ENCODE measurements around the gene TRAIP.
"Not testable (repeated sequence)": the region's sequence is repeated elsewhere in the genome, so short reads cannot be mapped to it uniquely, and the experiment has no call there.

TRAIP gene

DNA sequence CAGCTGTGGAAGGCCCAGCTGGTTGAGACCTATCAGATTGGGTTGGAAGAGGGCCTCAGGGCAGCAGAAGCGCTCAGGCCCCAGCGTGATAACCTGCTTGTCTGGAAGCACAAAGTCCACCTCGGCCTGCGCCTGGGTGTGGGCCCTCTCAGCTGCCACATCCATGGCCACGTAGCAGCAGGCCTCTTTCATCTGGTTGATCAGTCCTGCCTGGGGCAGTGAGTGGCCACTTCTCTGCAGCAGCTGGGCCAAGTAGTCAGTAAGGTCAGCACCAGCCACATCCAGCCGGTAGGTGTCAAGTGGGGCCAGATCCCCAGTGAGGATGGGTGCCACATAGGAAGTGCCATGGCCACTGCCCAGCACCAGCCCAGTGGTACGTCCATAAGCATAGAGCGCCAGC lies 17.3 kb upstream of the TRAIP start:
- DNase-seq = no peak

DNA sequence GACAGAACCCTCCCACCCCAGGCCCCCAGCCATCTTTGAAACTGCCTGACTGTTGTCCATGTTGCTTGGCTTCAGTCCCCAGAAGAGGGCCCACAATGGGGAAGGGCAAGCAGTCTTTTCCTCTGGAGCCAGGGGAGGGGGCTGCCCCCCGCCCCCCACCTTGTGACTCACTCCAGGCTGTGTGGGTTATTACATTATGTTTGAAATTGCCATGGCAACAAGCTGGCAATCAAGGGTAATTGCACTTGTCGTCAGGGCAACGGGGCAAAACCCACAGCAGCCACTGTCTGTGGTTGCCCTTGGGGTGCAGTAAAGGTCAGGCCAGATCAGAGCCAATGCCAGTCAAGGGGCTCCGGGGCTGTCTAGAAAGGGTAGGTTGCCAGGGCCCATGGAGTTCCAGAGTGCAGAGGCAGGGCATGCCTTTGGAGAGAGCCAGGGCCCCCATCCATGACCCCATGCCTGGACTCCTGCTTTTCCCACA lies 16.5 kb upstream of the TRAIP start:
- DNase-seq = no peak

DNA sequence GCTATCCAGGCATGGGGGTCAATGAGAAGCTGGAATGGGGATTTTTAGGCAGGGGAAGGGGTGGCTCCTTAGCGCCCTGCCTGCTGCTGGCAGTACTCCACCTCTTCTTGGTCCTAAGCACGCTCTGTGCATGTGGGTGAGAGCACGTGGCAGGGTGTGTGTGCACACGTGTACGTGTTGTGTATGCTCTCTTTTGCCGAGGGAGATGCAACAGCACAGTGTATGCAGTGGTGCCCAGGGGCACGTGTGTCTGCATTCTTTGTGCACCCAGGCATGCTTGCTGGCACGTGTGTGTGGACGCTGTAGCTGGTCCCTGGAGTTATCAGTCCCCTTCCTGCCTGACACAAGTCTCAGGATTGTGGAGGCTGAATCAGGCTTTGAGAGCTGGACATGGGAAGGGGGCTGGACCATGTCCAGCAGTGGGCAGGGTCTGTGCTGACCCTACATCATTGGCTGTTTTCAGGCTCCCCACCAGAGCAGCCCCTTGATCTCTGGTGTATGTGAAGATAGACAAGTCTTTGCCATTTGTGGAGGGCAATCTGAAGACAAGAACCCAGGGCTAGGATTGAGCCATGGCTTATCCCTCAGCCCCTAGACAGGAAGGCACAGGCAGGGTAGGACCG lies 15.3 kb upstream of the TRAIP start:
- DNase-seq = no peak

DNA sequence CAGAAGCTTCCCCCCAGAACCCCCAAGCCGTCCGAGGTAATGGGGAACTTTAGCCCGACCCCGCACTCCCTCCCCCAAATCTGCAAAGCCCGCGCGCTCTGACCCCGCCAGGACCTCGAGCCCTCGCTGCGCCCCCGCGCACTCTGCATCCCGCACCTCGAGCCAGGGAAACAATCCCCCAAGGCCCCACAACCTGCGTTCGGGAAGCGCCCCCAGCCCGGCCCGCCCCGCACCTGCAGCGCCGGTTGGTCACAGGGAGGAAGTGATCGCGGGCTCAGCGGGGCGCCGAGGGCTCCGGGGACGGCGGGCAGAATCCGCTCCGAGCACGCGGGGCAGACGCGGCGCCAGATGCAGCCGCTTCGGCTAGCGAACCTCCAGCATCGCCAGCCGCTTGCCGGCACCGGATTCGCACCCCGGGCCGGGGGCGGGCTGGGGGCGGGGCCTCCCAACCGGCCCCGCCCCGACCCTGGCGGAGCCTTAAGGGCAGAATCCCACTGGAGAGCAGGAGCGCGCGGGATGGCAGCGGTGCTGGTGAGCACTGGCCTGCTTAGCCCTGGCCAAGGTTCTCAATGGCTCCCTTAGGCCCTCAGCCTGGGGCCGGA lies 13.3 kb upstream of the TRAIP start, which contains the start of gene CAMKV:
TSS of gene CAMKV (minus strand) at position 382 of the 602 bp plus-strand sequence. CDS start 7,518 bp downstream, outside the sequence.
- no peak for DNase-seq

DNA sequence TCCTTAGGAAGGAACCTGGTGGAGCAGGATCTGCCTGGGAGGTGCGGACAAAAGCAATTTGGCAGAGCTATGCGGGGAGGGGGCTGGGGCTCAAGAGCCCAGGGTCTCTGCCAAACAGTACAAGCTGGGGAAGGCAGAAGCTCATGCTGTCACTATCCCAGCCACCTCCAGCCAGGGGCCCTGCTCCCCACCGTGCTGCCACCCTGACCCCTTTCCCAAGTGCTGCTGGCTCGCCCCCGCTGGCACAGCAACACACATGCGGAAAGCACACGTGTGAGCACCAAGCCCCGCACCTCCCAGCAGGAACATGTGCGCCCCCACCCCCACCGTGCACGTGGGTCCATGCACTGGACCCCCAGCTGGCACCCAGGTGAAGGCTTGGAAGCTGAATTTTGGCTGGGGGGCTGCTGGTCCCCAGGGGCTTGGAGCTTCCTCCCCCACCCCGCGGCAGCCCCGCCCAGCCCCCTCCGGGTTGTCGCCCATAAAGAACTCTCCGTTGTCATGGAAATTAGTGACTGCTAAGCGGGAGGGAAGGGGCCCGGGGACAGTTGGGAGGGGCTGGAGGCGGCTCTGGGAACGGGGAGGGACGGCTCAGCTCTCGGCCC lies 12.6 kb upstream of the TRAIP start:
- no peak for DNase-seq

DNA sequence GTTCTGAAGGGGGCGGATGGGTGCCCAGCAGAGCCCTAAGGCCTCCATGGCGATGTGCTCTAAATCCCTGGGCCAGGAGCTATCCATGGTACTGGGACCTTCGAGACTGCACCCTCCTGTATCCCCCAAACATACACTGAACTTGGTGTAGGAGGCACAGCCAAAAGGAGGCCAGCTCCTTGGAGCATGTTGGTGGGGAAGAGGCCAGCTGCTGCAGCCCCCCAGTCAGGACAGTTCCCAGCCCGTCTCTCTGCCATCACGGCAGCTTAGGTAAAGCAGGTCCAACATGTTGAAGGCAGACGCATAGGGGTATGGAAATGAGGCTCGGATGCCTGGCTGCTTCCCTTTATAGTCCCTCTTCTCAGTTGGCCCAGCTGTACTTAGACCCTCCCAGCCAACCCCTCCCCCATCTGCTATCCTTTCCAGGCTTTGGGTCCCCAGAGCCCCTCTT lies 11.5 kb upstream of the TRAIP start:
- no peak for DNase-seq

DNA sequence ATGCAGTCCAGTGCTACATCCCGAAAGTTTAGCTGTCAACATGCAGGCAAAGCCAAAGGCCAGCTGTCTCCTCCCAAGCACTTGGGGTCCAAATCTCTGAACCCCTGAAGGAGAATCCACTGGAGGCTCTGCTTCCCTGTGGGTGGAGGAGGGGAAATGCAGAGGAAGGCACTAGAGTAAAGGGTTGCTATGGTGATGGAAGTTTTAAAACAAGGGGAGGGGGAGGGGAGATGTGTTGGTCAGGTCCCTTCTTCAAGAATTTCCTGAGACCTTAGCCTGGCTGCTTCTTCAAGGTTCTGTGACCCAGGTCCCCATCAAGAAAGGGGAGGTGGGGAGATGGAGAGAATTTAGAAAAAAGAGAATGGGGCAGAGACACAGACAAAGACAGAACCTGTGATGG lies 11.0 kb upstream of the TRAIP start:
- no peak for DNase-seq

DNA sequence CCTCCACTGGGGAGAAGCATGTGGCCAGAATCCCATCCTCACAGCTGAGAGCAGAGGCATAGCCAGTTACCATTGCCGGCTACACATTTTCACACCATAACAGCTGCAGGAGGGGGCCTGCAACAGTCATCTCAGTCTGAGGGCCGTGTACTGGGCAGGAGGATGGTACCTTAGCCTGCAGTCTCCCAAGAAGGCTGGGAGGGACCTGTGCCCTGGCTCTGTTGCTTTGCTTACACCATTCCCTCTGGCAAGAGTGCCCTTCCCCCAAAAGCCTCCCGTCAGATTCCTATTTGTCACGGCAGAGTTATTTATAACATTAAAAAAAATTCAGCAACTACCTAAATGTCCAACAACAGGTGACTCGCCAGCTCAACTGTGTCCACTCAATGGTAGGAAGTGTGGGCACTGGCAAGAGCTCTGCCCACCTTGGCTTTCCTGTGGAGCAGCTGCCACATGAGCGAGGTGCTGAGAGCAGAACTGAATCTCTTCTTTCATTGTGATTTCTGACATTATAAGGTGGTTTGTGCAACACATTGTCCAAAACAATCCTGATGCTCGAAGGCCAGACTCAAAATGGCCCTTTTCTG lies 8.9 kb upstream of the TRAIP start:
- no peak for DNase-seq

DNA sequence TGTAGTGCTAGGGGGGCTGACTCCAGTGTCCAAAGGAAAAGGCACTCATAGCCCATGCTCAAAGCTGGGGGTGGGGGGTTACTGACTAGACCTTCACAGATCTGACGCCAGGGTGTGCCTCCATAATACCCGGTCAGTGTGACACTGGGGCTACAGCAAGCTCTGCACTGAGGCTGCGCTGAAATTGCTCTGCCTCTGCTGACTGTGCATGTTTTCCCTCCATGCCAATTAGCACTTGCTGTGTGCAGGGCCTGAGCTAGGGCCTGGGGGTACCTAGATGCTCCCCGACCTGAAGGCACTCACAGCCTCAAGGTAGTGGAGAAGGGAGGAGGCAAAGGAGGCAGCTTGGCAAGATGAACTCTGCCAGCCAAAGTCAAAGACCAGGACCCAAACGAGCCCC lies 8.1 kb upstream of the TRAIP start:
- no peak for DNase-seq

DNA sequence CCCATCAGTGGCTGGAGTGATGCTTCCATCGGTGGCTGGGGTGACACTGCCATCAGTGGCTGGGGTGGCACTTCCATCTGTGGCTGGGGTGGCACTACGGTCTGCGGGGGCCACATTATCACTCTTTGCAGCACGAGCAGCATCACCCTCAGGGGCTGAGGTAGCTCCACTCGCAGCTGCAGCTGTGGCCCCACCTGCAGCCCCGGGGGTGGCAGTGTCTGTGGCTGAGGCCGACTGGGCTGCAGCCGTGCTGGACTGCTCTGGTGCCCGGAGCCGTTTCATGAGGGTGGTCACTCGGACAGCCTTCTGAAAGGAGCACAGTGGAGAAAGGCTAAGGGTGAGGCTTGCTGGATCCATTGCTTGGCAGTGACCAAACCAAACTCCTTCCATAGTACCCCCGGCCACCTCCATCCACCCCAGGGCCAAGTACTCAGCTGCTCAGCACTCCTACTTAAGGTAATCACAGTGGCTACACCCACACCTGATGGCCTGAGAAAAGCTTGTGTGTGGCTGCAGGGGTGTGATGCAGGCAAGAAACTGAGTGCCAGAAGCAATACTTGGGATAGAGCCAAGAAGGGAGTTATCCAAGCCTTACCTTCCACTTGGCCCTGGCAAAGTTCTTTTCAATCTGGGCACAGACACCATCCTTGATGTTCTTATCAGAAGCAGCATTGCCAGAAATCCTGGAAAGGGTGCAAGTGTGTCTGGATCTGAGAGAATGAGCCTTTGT lies 3.4 kb upstream of the TRAIP start:
- no peak for DNase-seq

DNA sequence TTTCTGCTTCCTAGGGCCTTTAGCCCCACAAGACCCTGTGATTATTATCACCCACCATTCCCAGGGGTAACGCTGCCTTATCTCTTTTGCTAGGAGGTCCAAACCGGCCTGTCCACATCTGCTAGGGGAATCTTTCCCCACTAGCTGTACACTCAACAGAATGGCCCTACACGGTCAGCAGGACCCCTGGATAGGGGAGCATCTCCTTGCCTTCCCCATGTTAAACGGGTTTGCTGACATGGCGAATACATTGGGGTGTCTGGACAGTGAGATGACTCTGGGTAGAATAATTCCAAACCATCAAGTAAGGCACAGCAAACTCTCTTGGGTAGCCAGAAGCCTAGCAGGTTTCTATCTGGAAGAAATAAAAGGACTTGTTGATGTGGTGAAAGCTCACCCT lies 702 bp downstream of the TRAIP start:
- DNase-seq = no peak

DNA sequence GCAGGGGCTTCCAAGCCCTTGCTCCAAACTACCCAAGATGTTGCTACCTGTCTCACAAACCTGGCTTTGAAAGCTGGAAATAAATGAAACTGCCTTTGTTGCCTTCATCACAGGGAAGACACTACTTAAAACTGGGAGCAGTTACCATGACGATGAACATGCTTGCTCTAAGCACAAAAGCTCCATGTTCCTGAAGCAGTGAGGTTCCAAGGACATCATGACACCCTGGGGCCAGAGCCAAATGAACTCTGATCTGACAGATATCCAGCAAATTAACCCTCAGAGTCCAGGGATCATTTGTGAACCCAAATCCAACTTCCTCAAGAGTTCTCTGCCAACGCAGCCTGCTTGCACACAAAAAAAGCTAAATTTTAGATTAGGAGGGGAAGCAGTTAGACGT lies 10.7 kb downstream of the TRAIP start:
- no peak for DNase-seq

DNA sequence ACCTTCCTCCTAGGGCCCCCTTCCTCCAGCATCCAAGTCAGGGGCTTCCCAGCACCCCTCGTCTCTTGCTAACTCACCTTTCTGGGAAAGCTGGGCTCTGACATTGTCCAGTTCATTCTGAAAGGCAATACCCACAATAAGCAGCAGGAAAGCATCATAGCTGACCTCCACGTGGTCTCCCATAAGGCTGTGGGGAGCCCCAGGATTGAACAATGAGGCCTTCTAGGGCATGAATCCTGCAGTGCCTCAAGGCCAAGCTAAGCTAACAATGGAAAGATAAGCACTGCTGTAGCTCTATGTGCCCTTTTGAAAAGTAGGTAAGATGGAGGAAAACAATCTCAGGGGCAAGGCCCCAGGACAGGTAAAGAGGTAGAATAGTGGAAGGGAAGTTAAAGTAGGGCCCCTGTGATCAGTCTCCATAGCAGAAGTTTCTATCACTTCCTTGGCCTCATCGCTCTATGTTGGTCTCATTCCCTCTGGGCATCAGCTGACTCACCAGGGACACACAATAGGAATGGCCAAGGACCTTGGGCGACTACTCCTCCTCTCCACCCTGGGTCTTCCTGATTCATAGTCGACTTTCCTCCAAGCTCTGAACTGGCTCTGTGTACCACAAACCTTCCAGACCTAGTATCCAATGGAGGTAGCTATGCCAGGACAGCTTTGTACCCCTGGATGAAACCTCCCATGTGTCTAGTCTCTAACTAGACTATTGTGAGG lies 11.7 kb downstream of the TRAIP start:
- no peak for DNase-seq

DNA sequence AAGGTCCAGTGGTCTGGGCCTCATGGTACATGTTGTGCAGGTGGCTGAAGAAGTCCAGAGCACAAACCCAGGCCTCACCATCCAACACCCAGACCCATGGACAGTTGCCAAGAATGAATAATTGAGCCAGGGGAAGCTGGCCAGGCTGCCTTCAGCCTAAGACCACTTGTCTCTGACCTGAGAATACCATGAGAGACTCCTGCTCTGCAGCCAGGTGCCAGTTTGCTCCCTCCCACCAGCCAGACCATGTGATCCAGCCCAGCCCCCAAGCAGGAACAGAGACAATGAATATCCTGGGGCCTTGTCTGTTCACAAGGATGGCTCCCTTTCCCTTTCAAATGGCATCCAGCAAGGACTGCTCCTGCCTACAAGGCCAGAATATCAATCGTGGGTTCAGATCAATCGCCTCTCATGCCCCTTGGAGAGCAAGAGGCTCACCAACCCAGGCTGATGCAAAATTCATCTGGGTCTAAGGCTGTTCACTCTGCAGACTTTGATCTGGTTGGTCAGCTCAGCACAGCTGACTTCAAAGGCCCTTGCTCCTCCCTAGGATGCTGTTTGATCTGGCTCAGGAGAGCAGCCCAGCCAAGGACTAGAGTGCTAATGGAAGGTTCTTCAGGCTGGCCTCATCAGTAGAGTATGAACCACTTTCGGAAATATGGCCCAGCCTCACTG lies 13.4 kb downstream of the TRAIP start:
- no peak for DNase-seq

DNA sequence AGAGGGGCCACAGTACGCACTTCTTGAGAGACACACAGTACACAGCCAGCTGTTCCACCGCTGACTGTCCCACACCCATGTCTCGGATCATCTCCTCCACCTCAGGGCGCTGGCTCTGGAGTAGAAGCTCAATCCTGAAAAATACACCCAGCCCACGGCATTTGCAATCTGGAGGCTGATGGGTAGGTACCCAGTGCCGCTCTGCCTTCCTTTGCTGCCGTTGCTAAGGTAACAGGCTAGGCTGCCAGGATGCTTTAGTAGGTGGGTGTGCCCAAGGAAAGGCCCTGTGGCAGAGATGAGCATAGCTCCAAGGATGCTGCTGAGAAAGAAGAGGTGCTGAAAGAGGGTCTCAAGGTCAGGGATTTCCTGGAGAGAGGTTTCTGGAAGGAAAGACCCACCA lies 14.6 kb downstream of the TRAIP start:
- no peak for DNase-seq

DNA sequence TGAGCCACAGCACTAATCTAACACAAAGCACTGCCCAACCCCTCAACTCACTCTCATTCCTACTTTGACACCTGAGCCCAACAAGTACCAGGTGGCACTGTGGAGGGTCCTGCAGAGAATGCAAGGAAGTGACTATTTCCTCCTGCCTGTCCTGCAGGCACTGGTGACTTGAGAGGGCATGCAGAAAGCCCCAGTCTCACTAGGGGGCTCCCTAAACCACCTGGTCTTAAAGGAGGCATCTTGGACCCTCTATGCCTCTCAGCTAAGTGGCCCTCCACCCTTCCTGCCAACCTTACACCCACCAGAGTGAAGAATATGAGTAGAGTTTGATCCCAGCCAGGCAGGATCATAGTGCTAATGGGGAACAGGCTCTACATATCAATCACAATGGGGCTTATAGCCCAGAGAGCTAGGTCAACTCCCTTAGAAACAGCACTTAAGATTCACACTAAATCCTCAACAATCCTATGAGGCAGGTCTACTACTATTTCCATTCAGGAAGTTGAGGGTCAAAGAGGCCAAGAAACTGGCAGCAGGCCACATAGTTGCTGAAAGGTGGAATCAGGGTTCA lies 15.2 kb downstream of the TRAIP start:
- no peak for DNase-seq

DNA sequence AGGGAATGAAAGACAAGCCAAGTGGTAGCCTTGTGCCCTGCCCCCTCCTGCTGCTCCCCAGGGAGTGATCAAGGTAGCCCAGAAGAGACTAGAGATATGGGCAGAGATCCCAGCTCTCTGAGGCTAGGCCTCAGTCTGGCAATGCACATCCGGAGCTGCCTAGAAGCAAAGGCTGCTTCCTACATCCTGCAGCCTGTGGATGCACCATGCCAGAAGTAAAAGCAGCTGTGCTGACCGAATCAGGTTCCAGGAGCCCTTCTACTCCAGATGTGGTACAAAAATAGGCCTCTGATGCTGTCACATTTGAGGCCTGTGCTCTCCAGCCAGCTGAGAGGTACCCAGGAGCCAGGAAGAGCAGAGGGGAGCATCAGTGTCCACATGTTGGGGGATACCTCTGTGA lies 16.0 kb downstream of the TRAIP start:
- no peak for DNase-seq

DNA sequence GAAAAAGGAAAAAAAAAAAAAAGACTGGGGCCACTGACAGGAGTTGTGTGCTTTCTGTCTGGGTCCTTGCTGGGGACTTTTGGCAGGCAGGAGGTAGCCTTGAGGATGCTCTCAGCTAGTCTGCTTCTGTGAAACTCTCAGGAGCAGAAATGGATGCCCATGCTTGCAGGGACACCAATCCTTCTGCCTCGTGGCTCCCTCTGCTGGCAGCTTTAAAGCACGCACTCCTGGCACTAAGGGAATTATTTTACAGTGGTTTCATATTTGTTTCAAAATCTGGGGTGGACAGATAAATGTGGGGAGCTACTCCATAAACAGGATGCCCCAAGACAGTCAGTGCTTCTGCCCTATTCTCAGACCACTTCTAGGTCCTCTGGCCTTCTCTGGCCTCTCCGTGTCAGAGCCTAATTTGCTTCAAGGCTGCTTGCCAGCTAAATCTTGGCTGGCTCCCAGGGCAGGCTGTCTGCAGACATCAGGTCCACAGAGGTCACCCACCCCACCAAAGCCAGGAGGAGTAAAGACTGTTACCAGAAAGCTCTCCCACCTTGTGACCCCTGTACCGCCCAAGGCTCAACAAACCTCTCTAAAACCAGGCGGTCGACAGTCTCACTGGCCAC lies 17.1 kb downstream of the TRAIP start:
- peak; percentile 61 for DNase-seq

DNA sequence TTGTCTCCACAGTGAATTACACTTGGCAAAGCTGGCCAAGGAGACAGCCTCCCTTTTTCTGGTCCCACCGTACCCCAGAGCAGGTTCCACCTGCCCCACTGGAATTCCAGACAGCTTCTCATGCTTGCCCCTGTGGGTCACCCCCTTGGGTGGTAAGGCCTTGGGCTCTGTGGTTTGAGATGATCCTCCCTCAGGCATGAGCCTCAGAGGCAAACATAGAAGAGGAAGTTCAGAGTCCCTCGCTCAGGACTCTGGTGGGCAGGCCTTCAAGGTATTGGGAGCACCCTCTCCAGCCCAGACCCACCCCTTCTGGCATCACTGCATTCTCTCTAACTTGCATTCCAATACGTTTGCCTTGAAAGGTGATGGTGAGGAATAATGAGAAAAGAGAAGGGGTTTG lies 25.0 kb downstream of the TRAIP start:
- DNase-seq = no peak

DNA sequence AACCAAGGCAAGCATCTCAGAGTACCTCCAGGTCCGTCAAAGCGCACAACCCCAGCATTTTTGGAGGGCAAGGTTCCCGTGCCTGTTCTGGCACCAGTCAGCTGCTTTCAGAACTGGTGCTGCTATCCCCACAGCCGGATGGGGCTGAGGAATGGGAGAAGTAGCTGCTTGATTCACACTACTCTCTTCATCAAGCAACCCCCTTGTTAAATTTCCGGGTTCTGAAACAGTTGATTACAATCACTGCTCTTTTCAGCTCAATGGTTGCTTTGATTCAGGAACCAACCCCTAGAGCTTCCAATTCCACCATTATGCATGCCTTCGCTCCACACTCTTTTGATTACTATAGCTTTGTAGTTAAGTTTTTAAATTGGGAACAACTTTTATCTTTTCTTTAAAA lies 30.3 kb downstream of the TRAIP start:
- no peak for DNase-seq

DNA sequence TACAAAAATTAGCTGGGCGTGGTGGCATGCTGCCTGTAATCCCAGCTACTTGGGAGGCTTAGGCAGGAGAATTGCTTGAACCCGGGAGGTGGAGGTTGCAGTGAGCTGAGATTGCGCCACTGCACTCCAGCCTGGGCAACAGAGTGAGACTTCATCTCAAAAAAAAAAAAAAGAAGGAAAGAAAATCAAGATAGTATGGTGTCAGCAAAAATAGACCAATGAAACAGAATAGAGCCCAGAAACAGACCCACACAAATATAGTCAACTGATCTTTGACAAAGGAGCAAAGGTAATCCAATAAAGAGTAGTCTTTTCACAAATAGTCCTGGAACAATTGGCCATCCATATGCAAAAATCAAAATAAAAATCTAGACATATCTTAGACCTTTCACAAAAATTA lies 33.2 kb downstream of the TRAIP start:
- not testable (repeated sequence) for DNase-seq

All from T1000 (cell line).